Measurements from ENCODE around the gene DENND1A.

DNA sequence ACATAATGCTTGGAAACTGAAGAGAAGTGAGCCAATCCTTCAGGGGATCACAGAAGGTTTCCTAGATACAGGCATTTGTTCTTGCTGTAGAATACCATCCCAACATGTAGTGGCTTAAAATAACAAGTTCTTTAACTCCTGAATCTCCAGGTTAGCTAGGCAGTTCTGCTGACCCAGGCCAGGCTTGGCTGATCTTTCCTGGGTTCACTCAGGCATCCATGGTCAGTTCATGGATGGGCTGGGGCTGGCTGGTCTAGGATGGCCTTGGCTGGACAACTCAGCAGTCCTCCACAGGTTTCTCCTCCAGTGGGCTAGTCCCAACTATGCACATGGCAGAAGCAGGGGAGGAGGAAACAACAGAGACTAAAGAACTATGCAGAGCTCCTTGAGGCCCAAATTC, 37.4 kb upstream of the DENND1A start:
- TF ChIP-seq, protein P1, sequence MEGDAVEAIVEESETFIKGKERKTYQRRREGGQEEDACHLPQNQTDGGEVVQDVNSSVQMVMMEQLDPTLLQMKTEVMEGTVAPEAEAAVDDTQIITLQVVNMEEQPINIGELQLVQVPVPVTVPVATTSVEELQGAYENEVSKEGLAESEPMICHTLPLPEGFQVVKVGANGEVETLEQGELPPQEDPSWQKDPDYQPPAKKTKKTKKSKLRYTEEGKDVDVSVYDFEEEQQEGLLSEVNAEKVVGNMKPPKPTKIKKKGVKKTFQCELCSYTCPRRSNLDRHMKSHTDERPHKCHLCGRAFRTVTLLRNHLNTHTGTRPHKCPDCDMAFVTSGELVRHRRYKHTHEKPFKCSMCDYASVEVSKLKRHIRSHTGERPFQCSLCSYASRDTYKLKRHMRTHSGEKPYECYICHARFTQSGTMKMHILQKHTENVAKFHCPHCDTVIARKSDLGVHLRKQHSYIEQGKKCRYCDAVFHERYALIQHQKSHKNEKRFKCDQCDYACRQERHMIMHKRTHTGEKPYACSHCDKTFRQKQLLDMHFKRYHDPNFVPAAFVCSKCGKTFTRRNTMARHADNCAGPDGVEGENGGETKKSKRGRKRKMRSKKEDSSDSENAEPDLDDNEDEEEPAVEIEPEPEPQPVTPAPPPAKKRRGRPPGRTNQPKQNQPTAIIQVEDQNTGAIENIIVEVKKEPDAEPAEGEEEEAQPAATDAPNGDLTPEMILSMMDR (IDR thresholded peaks at IDR 0.05): no peak
- TF ChIP-seq POLR2A (IDR thresholded peaks at IDR 0.05): no peak
